GM21529 (cell line): ENCODE measurements around the gene ACOXL.

Source experiments
- ATAC-seq: cut with Tn5 transposase; IDR thresholded peaks from one replicate; pipeline ENCODE4 v1.9.1; 2021; ENCODE audit not compliant: unreplicated experiment

The ACOXL gene

GRCh38 chr2:111148225-111148873, 416.0 kb downstream of the ACOXL start:
- ATAC-seq, result no peak

GRCh38 chr2:111148925-111149324, 416.6 kb downstream of the ACOXL start:
- ATAC-seq, result no peak

- ATAC-seq, result no peak
Measured at GRCh38 chr2:111149882-111150455, 417.6 kb downstream of the ACOXL start.

- no peak for ATAC-seq
Measured at GRCh38 chr2:111154758-111155157, 422.4 kb downstream of the ACOXL start.

GRCh38 chr2:111155610-111156009, 423.2 kb downstream of the ACOXL start:
- no peak for ATAC-seq

GRCh38 chr2:111156529-111156928, 424.2 kb downstream of the ACOXL start:
- no peak for ATAC-seq

- ATAC-seq, result peak; percentile 71
Measured at GRCh38 chr2:111157071-111157661, 424.8 kb downstream of the ACOXL start.

- ATAC-seq, result peak; percentile 68
Measured at GRCh38 chr2:111157798-111158197, 425.4 kb downstream of the ACOXL start.

- ATAC-seq, result no peak
Measured at GRCh38 chr2:111159641-111160040, 427.3 kb downstream of the ACOXL start.

GRCh38 chr2:111160758-111161157, 428.4 kb downstream of the ACOXL start:
- no peak for ATAC-seq

- no peak for ATAC-seq
Measured at GRCh38 chr2:111161971-111162370, 429.6 kb downstream of the ACOXL start.

GRCh38 chr2:111162718-111163331, 430.5 kb downstream of the ACOXL start:
- ATAC-seq, result no peak

GRCh38 chr2:111164078-111164477, 431.7 kb downstream of the ACOXL start:
- no peak for ATAC-seq

GRCh38 chr2:111165084-111165483, 432.7 kb downstream of the ACOXL start:
- ATAC-seq, result no peak

- no peak for ATAC-seq
Measured at GRCh38 chr2:111166115-111166514, 433.7 kb downstream of the ACOXL start.

- peak; percentile 45 for ATAC-seq
Measured at GRCh38 chr2:111167076-111167862, 434.9 kb downstream of the ACOXL start.

- ATAC-seq, result no peak
Measured at GRCh38 chr2:111167863-111168162, 435.4 kb downstream of the ACOXL start.
